Erythroblast (primary cell): ENCODE measurements around the gene RALGDS.
"Not testable (repeated sequence)": the region's sequence is repeated elsewhere in the genome, so short reads cannot be mapped to it uniquely, and the experiment has no call there.

Source experiments
- GATA1 ChIP-seq: IDR thresholded peaks from 2 replicates; pipeline ENCODE4 v1.6.1; 2011; ENCODE audit warnings: low read depth, mild to moderate bottlenecking, control low read depth, low read length, moderate library complexity
- POLR2A ChIP-seq: IDR thresholded peaks from 2 replicates; pipeline ENCODE4 v1.6.1; 2011; ENCODE audit warnings: mild to moderate bottlenecking, low read length

GRCh38 chr9:133062569-133062968, 58.5 kb downstream of the RALGDS start:
- not testable (repeated sequence) for TF ChIP-seq POLR2A, GATA1
